MV-4-11 (cell line): ENCODE data around the gene CYP2R1.

Experiments
- DNase-seq: peaks from one replicate; lab custom pipeline; 2025; lab: John Stamatoyannopoulos, UW

Gene CYP2R1, protein sequence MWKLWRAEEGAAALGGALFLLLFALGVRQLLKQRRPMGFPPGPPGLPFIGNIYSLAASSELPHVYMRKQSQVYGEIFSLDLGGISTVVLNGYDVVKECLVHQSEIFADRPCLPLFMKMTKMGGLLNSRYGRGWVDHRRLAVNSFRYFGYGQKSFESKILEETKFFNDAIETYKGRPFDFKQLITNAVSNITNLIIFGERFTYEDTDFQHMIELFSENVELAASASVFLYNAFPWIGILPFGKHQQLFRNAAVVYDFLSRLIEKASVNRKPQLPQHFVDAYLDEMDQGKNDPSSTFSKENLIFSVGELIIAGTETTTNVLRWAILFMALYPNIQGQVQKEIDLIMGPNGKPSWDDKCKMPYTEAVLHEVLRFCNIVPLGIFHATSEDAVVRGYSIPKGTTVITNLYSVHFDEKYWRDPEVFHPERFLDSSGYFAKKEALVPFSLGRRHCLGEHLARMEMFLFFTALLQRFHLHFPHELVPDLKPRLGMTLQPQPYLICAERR

GRCh38 chr11:14892036-14892556 lies at the start of gene CYP2R1:
Gene CYP2R1, minus strand, starts transcription at chr11:14892231. Its CDS starts 26 bp downstream, at chr11:14892205.
- DNase-seq = peak; percentile 86

DNA sequence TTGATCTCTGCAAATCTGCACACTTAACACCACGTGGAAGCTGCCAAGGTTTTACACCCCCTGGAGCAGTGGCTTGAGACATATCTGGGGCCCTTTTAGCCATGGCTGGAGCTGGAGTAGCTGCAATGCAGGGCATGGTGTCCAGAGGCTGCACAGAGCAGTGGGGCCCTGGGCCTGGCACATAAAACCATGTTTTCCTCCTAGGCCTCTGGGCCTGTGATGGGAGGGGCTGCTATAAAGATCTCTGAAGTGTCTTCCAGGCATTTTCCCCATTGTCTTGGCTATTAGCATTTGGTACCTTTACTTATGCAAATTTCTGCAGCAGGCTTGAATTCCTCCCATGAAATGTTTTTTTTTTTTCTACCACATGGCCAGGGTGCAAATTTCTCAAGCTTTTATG lies 46.9 kb upstream of the CYP2R1 start:
- no peak for DNase-seq

- DNase-seq = no peak
These were observed 42.8 kb upstream of the CYP2R1 start for GRCh38 chr11:14934641-14935351.

GRCh38 chr11:14932447-14932846 lies 40.4 kb upstream of the CYP2R1 start:
- no peak for DNase-seq

DNA sequence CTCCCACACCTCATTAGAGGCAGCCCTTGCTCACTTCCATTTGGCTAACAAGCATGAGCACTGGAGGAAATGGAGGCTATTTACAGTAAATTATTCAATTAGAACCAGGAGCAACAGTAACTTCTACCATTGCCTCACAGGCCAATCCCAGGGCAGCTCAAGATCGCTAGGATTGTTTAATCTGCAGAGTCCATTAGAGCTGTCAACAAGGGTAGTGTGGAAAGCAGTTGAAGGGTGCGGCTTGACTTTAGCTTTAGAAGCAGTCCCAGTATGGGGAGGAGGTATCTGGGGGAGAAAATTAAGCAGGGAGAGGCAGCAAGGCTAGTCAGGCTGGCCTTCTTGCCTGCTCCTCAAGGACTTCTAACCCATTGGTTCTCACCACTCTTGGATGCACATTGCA lies 38.3 kb upstream of the CYP2R1 start:
- DNase-seq = no peak

- no peak for DNase-seq
These were observed 35.1 kb upstream of the CYP2R1 start for GRCh38 chr11:14927146-14927545.

DNA sequence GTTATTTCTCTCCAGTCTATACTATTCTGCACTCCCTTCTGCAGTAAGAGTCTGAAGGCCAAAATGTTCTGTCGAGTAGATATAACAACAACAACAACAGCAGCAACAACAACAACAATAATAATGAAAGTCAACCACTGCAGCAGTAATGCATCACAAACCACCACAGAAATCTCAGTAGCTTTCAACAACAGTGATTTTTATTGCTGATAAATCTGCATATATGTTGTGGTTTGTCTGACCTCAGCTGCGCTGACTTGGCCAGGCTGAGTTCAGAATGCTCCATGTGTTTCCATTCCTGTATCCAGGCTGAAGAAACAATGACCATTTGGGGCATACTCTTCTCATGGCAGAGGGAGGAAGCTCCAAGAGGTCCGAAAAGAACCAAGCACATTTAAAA lies 32.3 kb upstream of the CYP2R1 start:
- DNase-seq = no peak

- no peak for DNase-seq
These were observed 24.4 kb upstream of the CYP2R1 start for GRCh38 chr11:14916403-14916802.

- DNase-seq = no peak
These were observed 22.5 kb upstream of the CYP2R1 start for GRCh38 chr11:14914536-14914935.

- peak; percentile 72 for DNase-seq
These were observed 16.3 kb upstream of the CYP2R1 start for GRCh38 chr11:14908214-14908880.

DNA sequence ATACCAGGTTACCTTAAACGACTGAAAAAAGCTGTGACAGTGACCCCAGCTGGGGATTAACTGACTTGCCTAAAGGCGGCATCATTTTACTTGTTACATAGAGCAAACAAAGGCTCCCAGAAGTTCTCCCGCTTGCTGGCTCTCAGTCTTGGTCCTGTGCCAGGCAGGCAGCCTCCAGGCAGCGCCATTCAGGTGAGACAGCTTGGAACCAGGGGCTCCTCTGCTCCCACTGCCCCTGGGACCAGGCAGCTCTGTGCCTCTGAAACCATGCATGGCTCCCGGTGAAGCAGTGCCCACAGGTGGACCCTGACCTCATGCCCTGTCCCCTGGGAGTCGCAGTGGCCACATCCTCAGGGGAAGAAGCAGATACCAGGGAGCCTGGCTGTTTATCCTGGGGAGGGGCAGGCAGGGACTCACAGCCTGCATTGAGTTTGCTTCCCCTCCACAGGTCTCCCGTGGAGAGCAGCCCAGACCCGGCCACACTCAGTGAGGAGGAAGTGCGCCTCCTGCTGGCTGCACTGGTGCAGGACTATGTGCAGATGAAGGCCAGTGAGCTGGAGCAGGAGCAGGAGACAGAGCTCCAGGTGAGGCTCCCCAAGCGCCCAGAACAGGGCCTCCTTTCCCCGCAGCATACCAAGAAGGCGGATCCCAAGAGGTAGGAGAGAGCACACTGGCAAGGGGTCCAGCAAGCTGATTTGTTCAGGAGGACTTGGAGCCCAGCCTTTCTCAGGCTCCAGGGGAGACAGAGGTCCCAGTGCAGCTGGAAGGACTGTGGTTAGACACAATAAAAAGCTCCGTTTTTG lies 15.6 kb upstream of the CYP2R1 start:
- peak; percentile 58 for DNase-seq

GRCh38 chr11:14906993-14907392 lies 15.0 kb upstream of the CYP2R1 start:
- no peak for DNase-seq

- no peak for DNase-seq
These were observed 14.5 kb upstream of the CYP2R1 start for GRCh38 chr11:14906578-14906977.

DNA sequence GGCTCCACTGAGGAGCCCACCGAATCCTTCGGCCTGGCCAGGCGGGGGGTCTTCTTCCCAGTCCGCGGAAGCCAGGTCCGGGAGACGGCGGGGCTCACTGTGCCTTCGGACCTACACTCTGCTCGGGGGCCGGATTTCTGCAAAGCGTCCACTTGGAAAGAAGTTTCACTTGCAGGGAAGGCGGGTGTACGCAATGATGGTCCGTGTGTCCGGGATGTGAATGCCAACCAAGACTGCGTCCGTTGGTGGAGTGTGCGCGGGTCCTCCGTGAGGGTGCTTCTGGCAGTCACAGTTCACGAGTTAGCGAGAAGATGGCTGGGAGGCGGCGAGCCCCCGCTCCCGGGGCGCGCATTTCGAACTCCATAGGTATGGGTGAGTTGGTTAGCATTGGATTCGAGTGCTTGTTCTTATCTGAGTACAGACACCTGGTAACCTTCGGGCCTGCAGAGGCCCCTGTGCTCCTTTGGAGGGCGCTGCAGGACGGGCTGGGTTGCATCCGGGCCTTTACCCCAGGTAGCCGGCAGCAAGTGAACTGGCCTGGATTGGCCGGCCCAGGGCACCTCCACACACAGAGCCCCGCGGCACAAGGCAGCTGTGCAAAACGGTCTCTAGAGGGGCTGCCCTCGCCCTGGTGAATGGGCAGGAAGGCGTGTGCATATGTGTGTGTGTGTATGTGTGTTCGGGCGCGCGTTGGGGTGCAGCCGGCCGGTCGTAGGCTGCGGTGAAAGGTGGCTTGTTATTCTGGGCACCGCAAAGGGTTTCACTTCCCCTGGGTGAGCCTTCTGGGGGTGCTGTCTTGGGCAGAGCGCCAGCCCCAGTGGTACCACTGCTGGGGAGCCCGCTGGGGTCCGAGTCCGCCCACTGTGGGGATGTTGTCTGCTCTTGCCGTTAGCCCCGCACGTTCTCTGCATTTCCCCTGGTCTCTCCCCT lies 13.3 kb upstream of the CYP2R1 start:
- DNase-seq = peak; percentile 70

DNA sequence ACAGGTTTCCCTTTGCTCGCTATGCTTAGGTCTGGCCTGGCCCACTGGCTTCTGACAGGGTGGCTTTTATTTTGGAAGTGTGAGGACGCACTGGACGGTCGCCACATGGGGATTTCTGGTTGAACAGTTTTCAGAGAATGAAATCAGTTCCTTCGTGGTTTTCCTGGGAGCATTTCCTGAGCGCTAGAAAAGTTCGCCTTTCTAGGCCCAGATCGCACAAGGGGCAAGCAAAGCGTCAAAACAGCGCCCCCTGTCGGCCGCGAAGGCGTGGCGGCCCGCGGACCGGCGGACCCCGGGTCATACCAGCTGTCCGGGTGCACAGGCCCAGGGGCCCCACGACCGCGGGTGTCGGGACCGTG lies 12.7 kb upstream of the CYP2R1 start:
- peak; percentile 56 for DNase-seq

DNA sequence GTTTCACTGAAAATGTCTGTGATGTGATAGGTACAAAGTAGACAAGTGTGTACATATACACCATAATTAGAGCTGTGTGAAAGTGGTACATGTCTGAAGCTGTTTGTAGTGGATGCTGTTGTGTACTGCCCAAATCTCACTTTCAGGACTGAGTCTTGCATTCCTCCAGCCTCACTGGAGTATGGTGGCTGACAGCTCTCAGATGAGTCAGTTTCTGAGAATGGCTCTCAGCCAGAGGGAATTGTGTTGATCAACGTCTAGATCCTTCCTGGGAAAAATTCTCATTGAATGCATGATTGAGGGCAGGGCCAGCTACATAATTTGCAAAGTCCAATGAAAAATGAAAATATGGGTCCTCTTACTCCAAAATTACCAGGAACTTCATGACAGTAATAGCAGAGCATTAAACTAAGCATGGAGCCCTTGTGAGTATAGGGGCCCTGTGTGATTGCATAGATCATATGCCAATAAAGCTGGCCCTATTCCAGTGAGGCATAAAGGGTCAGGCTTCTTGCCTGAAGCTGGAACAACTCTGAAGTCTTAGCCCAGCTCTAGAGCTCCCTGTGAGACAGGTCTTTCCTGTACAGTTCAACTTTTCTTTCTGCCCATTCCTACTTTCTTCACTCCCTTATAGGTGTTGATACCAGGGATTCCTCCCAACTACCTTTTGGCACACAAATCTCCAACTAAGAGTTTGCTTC lies 10.8 kb upstream of the CYP2R1 start:
- DNase-seq = no peak

DNA sequence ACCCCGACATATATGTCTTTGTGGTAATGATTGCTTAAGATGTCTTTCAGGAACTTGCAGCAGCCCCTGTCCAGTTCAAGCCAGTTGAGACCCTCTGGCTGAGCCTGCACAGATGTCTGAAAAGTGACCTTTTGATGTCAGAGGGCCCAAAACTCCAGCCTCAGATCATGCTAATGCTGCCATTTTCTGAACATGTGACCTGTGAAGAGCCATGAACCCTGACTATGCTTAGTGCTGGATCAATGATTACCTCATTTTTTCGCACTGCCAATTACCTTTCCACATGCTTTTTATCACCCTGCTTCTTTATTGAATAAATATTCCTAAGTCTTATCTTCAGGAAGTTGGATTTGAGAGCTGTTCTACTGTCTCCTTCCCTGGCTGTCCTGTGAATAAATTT lies 6.9 kb upstream of the CYP2R1 start:
- DNase-seq = peak; percentile 25

GRCh38 chr11:14898355-14898754 lies 6.3 kb upstream of the CYP2R1 start:
- DNase-seq = peak; percentile 23

DNA sequence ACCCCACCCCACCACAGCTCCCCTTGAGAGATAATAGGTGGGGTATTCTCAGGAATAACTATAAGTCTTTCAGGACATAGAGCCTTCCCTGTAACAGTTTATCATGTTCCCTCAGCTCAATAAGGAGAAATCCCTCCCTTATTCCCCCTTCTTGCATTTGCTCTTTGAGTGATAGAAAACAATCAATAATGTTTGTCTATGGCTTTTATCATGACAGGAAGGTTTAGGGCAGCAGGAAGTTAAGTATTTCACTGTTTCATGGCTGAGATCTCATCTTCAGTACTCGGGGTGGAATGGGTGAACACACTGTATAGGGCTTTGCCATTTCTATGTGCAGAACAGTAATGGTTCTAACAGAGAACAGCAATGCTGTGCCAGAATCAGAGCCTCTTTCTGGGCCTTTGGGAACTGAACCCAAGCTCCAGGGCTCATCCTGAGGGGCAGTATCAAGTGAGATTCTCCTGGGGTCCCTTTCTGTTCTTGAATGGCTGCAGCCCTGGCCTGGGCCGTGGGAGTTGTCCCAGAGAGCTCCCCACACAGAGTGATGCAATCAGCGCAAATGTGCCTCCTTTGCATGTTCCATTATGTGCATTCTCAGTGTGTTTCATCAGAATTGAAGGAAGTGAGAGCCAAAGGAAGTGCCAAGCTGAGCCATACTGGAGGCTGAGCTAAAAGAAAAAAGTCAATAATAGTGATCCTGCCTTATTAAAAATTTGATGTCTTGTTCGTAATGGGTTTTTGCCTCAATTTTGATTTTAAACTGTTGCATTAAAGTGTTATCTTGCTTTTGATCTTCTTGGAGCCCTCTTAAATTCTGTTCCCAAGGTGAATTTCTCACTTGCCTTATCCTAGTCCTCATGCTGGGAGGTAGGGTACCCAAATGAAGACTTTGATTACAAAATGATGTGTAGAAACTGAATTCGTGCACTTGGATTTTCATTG lies 2.9 kb upstream of the CYP2R1 start:
- DNase-seq = peak; percentile 92
